Measurements from ENCODE around the gene TMEM31.

- TF ChIP-seq CTCF (conservative IDR thresholded peaks at IDR 0.05 in 1 of 2, IDR thresholded peaks at IDR 0.05 in 1 of 2; ENCODE audit: extremely low read depth in 1 of 2, insufficient read depth in 1 of 2, low read depth in 1 of 2, low read length in 2 of 2), result no peak
- TF ChIP-seq EZH2 (IDR thresholded peaks at IDR 0.05; ENCODE audit: borderline replicate concordance, low read length), result no peak
Observed at GRCh38 chrX:103730796-103731493, 20.2 kb downstream of the TMEM31 start.
